Activated B cell treated with CpG ODN at 0.5 μM for 24 hours (primary cell): ENCODE measurements around the gene CHMP4B. TPM values are rescaled to one million over a fixed set of nuclear protein-coding genes. Genes with fewer than 3 reads are reported as not detected.

Experiments used
- ATAC-seq: fragments of 200-7000 bp; cut with Tn5 transposase; one replicate; pipeline ENCODE4 v1.10.0; 2021; ENCODE audit warnings: low read depth, mild to moderate bottlenecking, moderate library complexity
- CTCF ChIA-PET: fragments of 350-600 bp; sonication (Branson Sonifier 250); formaldehyde crosslinking; loops from one replicate; lab custom pipeline; 2021; ENCODE audit warnings: antibody characterized with exemption; lab: Charles Lee
- POLR2A ChIA-PET: fragments of 350-600 bp; sonication (Branson Sonifier 250); formaldehyde crosslinking; loops from one replicate; lab custom pipeline; 2021; ENCODE audit warnings: antibody characterized with exemption; lab: Charles Lee
- DNase-seq: peaks from one replicate; pipeline ENCODE4 v3.0.0; 2022
- H3K27ac Mint-ChIP-seq: one replicate; pipeline ENCODE4 v1.8.0; 2020; ENCODE audit warnings: mixed read lengths
- H3K27me3 Mint-ChIP-seq: one replicate; pipeline ENCODE4 v1.8.0; 2021; ENCODE audit warnings: mixed read lengths
- H3K36me3 Mint-ChIP-seq: one replicate; pipeline ENCODE4 v1.8.0; 2021; ENCODE audit warnings: low read depth, mixed read lengths
- H3K4me1 Mint-ChIP-seq: one replicate; pipeline ENCODE4 v1.8.0; 2021; ENCODE audit warnings: mixed read lengths
- H3K4me3 Mint-ChIP-seq: one replicate; pipeline ENCODE4 v1.8.0; 2020; ENCODE audit warnings: mild to moderate bottlenecking, mixed read lengths
- H3K9me3 Mint-ChIP-seq: one replicate; pipeline ENCODE4 v1.8.0; 2020; ENCODE audit warnings: mixed read lengths
- intact Hi-C: fragments of 100-400 bp; cut with micrococcal nuclease; formaldehyde crosslinking; loops from one replicate; pipeline ENCODE4 v1.15.1; 2024
- total RNA-seq: library from RNA; stranded (reverse); gene quantifications from 2 replicates; pipeline ENCODE4 v1.2.3, GENCODE V29; 2022
- TF ChIP-seq, protein P1 (sequence below): fragments of 200-600 bp; IDR thresholded peaks from one replicate; pipeline ENCODE4 v1.8.0; 2022; ENCODE audit warnings: antibody characterized with exemption, mild to moderate bottlenecking

Gene CHMP4B
- total RNA-seq, 1 donor from 2014 or later = 116 TPM

DNA sequence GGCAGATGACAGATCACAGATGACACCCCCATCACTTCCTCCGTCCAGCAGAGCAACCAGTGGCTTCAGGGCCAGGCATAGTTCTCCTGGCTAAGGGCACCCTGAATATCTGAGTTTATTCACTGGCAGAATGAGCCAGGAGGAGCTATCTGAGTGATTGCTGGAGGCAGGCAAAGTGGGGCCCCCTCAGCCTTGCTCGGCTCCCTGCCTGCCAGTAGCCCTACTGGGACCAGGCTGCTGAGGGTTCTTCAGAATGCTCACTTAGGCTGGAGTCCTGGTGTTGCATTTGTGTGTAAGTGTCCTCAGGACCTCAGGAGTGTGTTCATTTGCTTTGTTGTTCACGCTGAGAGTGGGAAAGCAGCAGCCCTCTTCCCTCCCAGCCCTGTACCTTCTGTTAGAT is 31.2 kb downstream of the CHMP4B start:
- Mint-ChIP-seq H3K4me1 (peaks cover 98% of the 10 kb centered on the region), H3K36me3 (peaks cover 23% of the 10 kb centered on the region), H3K27ac (peak overlapping the region; percentile 75), H3K9me3 (no peaks in the 10 kb centered on the region), H3K4me3 (no peak overlapping the region), H3K27me3 (no peaks in the 10 kb centered on the region)
- DNase-seq (no peak), ATAC-seq (no peak)
- intact Hi-C loops = loop anchor here (2.0 kb wide), 1 partner anchor 16 kb away; no protein-coding TSS in a partner anchor
- TF ChIP-seq, protein P1, sequence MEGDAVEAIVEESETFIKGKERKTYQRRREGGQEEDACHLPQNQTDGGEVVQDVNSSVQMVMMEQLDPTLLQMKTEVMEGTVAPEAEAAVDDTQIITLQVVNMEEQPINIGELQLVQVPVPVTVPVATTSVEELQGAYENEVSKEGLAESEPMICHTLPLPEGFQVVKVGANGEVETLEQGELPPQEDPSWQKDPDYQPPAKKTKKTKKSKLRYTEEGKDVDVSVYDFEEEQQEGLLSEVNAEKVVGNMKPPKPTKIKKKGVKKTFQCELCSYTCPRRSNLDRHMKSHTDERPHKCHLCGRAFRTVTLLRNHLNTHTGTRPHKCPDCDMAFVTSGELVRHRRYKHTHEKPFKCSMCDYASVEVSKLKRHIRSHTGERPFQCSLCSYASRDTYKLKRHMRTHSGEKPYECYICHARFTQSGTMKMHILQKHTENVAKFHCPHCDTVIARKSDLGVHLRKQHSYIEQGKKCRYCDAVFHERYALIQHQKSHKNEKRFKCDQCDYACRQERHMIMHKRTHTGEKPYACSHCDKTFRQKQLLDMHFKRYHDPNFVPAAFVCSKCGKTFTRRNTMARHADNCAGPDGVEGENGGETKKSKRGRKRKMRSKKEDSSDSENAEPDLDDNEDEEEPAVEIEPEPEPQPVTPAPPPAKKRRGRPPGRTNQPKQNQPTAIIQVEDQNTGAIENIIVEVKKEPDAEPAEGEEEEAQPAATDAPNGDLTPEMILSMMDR = no peak
- CTCF ChIA-PET = no interaction called here
- POLR2A ChIA-PET = no interaction called here

DNA sequence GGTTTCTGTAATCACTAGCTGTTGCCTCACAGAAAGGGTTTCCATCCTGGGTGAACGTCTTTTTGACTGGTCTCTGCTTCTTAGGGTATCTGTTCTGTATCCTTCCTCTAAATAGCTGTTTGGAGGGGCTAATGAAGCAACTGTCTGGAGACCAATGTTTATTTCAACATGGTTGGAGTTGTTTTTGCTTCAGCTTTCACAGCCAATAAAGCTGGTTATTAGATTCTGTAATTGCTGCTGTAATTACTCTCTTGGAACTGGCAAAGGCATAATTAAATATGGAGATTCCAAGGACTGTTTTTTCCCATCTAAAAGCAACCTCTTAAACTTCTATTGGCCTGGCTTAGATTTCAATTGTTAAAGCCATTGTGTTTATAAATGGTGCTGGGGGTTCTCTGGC is 31.9 kb downstream of the CHMP4B start:
- TF ChIP-seq, protein P1 = no peak
- ChIA-PET POLR2A (no interaction called here), CTCF (no interaction called here)
- Mint-ChIP-seq H3K36me3 (peaks cover 23% of the 10 kb centered on the region), H3K27ac (peak overlapping the region; percentile 75), H3K9me3 (no peaks in the 10 kb centered on the region), H3K4me1 (peaks cover 95% of the 10 kb centered on the region), H3K27me3 (no peaks in the 10 kb centered on the region), H3K4me3 (no peak overlapping the region)
- DNase-seq (no peak), ATAC-seq (no peak)
- intact Hi-C loops = loop anchor here (1.0 to 2.0 kb wide), 2 partner anchors 16 to 32 kb away; partner anchors contain the start of gene CHMP4B

DNA sequence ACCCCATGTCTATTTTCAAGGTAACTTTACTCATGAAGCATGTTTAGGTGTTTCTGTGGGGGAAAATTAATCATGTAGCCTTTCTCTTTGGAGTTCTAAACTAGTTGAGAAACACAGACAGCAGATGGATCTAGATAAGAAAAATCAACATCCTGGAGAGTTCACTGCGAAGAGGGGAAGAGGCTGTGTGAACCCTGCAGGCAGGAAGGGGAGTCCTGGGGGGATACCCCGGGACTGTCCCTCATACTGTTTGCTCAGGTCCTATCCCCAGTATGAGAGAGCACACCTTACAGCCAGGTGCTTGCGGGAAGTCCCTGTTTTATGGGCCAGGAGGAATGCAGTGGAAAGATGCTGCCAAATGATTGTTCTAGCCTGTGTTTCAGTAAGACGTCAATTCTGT is 32.7 kb downstream of the CHMP4B start:
- TF ChIP-seq, protein P1 = no peak
- no peaks in the 10 kb centered on the region for H3K9me3 Mint-ChIP-seq
- DNase-seq (peak; percentile 22), ATAC-seq (peak; percentile 97)
- H3K4me3 Mint-ChIP-seq = peak overlapping the region; percentile 53
- H3K4me1 Mint-ChIP-seq = peaks cover 87% of the 10 kb centered on the region
- H3K36me3 Mint-ChIP-seq = peaks cover 31% of the 10 kb centered on the region
- CTCF ChIA-PET = no interaction called here
- peak overlapping the region; percentile 74 for H3K27ac Mint-ChIP-seq
- no peaks in the 10 kb centered on the region for H3K27me3 Mint-ChIP-seq
- POLR2A ChIA-PET = interaction anchor here (0.7 kb wide), 1 partner anchor 179 kb away, joined by 3 read pairs; no protein-coding TSS in a partner anchor
- intact Hi-C loops = loop anchor here (1.0 to 2.0 kb wide), 3 partner anchors 17 to 149 kb away; partner anchors contain the start of genes CHMP4B and RALY

DNA sequence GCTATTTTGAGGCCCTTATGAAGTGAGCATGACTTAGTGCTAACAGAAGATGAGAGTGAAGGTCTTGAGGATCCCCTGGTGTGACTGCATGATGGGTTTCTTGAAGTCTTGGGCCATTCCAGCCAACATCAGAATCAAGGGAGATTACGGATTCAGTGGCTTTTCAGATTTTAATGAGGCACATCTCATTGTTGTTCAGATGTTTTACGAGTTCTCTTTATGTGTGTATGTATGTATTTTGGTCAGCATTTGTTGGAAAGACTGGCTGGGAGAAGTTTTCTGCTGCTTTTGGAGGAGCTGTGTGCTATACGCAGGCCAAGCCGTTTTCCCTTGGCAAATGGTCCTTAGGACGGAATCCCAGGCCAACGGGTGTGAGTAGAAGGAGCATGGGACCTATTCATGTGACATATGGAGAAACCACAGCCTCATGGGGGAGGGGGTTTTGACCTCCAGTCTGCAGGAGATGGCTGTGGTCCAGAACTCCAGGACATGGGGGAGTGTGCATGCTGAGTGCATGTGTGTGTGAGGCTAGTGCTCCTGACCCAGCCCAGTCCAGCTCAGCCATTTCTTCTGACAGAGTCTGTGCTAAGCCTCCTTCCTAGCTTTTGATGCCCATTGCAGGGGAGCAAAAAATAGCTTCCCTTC is 35.3 kb downstream of the CHMP4B start:
- ChIA-PET POLR2A (no interaction called here), CTCF (no interaction called here)
- Mint-ChIP-seq H3K27me3 (no peaks in the 10 kb centered on the region), H3K36me3 (peaks cover 48% of the 10 kb centered on the region), H3K4me1 (peaks cover 72% of the 10 kb centered on the region), H3K4me3 (no peak overlapping the region), H3K9me3 (no peaks in the 10 kb centered on the region), H3K27ac (peak overlapping the region; percentile 9)
- DNase-seq = no peak
- intact Hi-C loops = no loop called here
- no peak for ATAC-seq
- TF ChIP-seq, protein P1 = no peak

DNA sequence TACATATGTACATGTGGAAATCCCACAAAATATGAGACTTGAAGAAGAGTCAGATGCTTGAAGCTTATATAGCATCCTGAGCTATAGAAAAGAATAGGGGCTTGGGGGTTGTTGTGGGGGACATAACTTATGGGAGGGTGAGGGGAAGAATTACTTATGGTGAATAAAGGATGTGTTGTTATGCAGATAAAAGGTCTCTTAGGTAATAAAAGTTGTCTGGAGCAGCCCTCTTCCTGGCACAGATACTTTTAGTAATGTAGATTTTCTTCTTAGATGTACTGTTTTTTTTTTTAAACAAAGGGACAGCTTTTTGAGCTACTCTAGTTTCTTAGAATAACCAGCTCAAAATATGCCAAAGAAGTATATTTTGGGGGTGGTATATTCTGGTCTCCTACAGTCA is 35.9 kb downstream of the CHMP4B start:
- POLR2A ChIA-PET = no interaction called here
- intact Hi-C loops = no loop called here
- Mint-ChIP-seq H3K36me3 (peaks cover 51% of the 10 kb centered on the region), H3K27me3 (no peaks in the 10 kb centered on the region), H3K4me1 (peaks cover 66% of the 10 kb centered on the region), H3K27ac (peak overlapping the region; percentile 59), H3K4me3 (no peak overlapping the region), H3K9me3 (no peaks in the 10 kb centered on the region)
- CTCF ChIA-PET = no interaction called here
- TF ChIP-seq, protein P1 = no peak
- ATAC-seq (no peak), DNase-seq (no peak)
